OCI-LY1 (cell line): ENCODE data around the gene LCT.

Source experiments
- H2AFZ ChIP-seq: fragments of 200-600 bp; sonication (generic), shearing (Covaris generic); 2 replicates; pipeline ENCODE4 v1.6.0; 2014; ENCODE audit warnings: antibody characterized with exemption, mild to moderate bottlenecking, low read length
- H3F3A ChIP-seq: fragments of 200-600 bp; sonication (generic), shearing (Covaris generic); 2 replicates; pipeline ENCODE4 v1.6.0; 2014; ENCODE audit warnings: mild to moderate bottlenecking, antibody characterized with exemption, low read length, moderate library complexity; ENCODE audit not compliant: insufficient read depth
- H3K27ac ChIP-seq: fragments of 200-600 bp; sonication (generic); 2 replicates; pipeline ENCODE4 v1.5.1; 2014; ENCODE audit warnings: low read length, mixed run types, mild to moderate bottlenecking, low read depth; ENCODE audit not compliant: poor library complexity, severe bottlenecking
- H3K27me3 ChIP-seq: fragments of 200-600 bp; sonication (generic); 2 replicates; pipeline ENCODE4 v1.6.0; 2014; ENCODE audit warnings: antibody characterized with exemption, mild to moderate bottlenecking, low read length, moderate library complexity; ENCODE audit not compliant: insufficient read depth
- H3K36me3 ChIP-seq: fragments of 200-600 bp; sonication (generic); 2 replicates; pipeline ENCODE4 v1.6.1; 2014; ENCODE audit warnings: mild to moderate bottlenecking, antibody characterized with exemption, low read length, moderate library complexity, mixed read lengths; ENCODE audit not compliant: insufficient read depth
- H3K4me1 ChIP-seq: fragments of 200-600 bp; sonication (generic); 2 replicates; pipeline ENCODE4 v1.5.1; 2014; ENCODE audit warnings: mild to moderate bottlenecking, low read length, moderate library complexity; ENCODE audit not compliant: insufficient read depth, severe bottlenecking
- H3K4me2 ChIP-seq: fragments of 200-600 bp; sonication (generic), shearing (Covaris generic); 2 replicates; pipeline ENCODE4 v1.6.1; 2014; ENCODE audit warnings: low read length
- H3K4me3 ChIP-seq: fragments of 200-600 bp; sonication (generic); 2 replicates; pipeline ENCODE4 v1.5.1; 2014; ENCODE audit warnings: low read length, low read depth, mild to moderate bottlenecking, mixed read lengths; ENCODE audit not compliant: poor library complexity, severe bottlenecking
- H3K79me2 ChIP-seq: fragments of 200-600 bp; shearing (Covaris generic); 2 replicates; pipeline ENCODE4 v1.6.1; 2016; ENCODE audit warnings: mixed run types, low read length, mixed read lengths; ENCODE audit not compliant: insufficient read depth
- H3K9ac ChIP-seq: fragments of 200-600 bp; sonication (generic), shearing (Covaris generic); 2 replicates; pipeline ENCODE4 v1.6.1; 2014; ENCODE audit warnings: mild to moderate bottlenecking, low read length, mixed read lengths
- H3K9me2 ChIP-seq: fragments of 200-600 bp; sonication (generic), shearing (Covaris generic); 2 replicates; pipeline ENCODE4 v1.6.1; 2014; ENCODE audit warnings: low read depth, mild to moderate bottlenecking, low read length, mixed read lengths
- H3K9me3 ChIP-seq: fragments of 200-600 bp; shearing (Covaris generic); 2 replicates; pipeline ENCODE4 v1.6.1; 2014; ENCODE audit warnings: low read length, mixed read lengths
- H4K20me1 ChIP-seq: fragments of 200-600 bp; sonication (generic), shearing (Covaris generic); 2 replicates; pipeline ENCODE4 v1.6.0; 2016; ENCODE audit warnings: mild to moderate bottlenecking, low read length; ENCODE audit not compliant: insufficient read depth
- CTCF ChIP-seq: fragments of 200-600 bp; sonication (generic), shearing (Covaris generic); IDR thresholded peaks from 2 replicates; pipeline ENCODE4 v1.5.1; 2017; ENCODE audit warnings: mild to moderate bottlenecking, antibody characterized with exemption, low read length, moderate library complexity, mixed read lengths
- EZH2 ChIP-seq: fragments of 200-600 bp; sonication (generic), shearing (Covaris generic); IDR thresholded peaks from 2 replicates; pipeline ENCODE4 v1.8.0; 2017; ENCODE audit warnings: borderline replicate concordance, mixed run types, mild to moderate bottlenecking, antibody characterized with exemption, low read length, moderate library complexity, mixed read lengths

The LCT gene

GRCh38 chr2:135786823-135787222 is 50.2 kb downstream of the LCT start:
- peaks cover 48% of the 10 kb centered on the region for H3K36me3 ChIP-seq
- H3K9me3 ChIP-seq, result no peaks in the 10 kb centered on the region
- H3K9ac ChIP-seq, result no peak overlapping the region
- H3K79me2 ChIP-seq, result no peaks in the 10 kb centered on the region
- no peaks in the 10 kb centered on the region for H3K27me3 ChIP-seq
- H3K9me2 ChIP-seq, result no peaks in the 10 kb centered on the region
- H4K20me1 ChIP-seq, result no peaks in the 10 kb centered on the region
- TF ChIP-seq CTCF (no peak), EZH2 (no peak)
- H2AFZ ChIP-seq, result no peak overlapping the region
- H3K27ac ChIP-seq, result no peak overlapping the region
- no peak overlapping the region for H3K4me2 ChIP-seq
- no peaks in the 10 kb centered on the region for H3F3A ChIP-seq
- H3K4me3 ChIP-seq, result no peak overlapping the region
- H3K4me1 ChIP-seq, result peaks cover 24% of the 10 kb centered on the region

DNA sequence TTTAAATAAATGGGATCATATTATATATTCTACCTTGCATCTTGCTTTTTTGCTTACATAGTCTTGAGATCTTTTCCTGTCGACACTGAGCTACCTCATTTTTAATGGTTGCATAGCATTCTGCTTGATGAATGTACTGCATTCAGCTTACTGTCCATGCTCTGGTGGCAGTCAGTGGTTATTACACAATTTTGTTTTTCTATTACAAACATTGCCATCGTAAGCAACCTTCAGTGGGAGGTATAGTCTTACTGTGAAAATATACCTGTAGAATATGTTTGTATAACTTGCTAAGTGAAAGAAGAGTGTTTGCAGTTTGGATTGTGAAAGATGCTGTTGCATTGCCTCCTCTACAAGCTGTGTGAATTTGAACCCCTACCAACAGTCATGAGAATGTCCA is 52.0 kb downstream of the LCT start:
- H3K9me3 ChIP-seq, result no peaks in the 10 kb centered on the region
- H3K79me2 ChIP-seq, result no peaks in the 10 kb centered on the region
- no peak overlapping the region for H2AFZ ChIP-seq
- no peak overlapping the region for H3K9ac ChIP-seq
- H3K4me2 ChIP-seq, result no peak overlapping the region
- peaks cover 24% of the 10 kb centered on the region for H3K4me1 ChIP-seq
- H3K4me3 ChIP-seq, result no peak overlapping the region
- no peaks in the 10 kb centered on the region for H3K9me2 ChIP-seq
- H3K27ac ChIP-seq, result no peak overlapping the region
- no peaks in the 10 kb centered on the region for H3F3A ChIP-seq
- no peaks in the 10 kb centered on the region for H3K27me3 ChIP-seq
- peak; percentile 26; the same call in 1 of the 2 replicates for TF ChIP-seq CTCF
- TF ChIP-seq EZH2, result no peak
- H4K20me1 ChIP-seq, result no peaks in the 10 kb centered on the region
- peaks cover 66% of the 10 kb centered on the region for H3K36me3 ChIP-seq

DNA sequence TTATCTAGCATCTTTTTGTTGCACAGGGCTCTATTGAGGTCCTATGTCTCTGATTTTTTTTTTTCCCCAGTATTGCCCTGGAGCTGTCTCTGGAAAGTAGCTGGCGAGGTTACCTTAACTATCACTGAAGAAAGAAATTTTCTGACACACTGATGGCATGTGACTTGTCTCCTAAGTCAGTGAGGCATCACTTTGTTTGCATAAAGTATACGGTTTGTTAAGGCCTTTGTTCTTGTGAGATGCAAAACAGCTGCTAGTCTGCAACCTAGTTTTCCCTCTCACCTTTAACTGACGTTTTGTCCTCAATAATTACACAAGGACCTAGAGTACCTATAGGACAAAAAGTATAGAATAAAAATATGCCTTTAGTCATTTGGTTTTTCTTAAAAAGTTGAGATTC is 53.5 kb downstream of the LCT start:
- H3K9me2 ChIP-seq, result no peaks in the 10 kb centered on the region
- H3K27me3 ChIP-seq, result no peaks in the 10 kb centered on the region
- H3K4me1 ChIP-seq, result peaks cover 24% of the 10 kb centered on the region
- no peak overlapping the region for H2AFZ ChIP-seq
- H3K9me3 ChIP-seq, result no peaks in the 10 kb centered on the region
- no peaks in the 10 kb centered on the region for H4K20me1 ChIP-seq
- H3K4me2 ChIP-seq, result peak overlapping the region; percentile 6; the same call in 1 of the 2 replicates
- H3K79me2 ChIP-seq, result no peaks in the 10 kb centered on the region
- peaks cover 78% of the 10 kb centered on the region for H3K36me3 ChIP-seq
- H3K27ac ChIP-seq, result peak overlapping the region; percentile 82
- peak overlapping the region; percentile 4; the same call in 1 of the 2 replicates for H3K9ac ChIP-seq
- H3K4me3 ChIP-seq, result no peak overlapping the region
- no peak for TF ChIP-seq CTCF
- TF ChIP-seq EZH2, result no peak
- H3F3A ChIP-seq, result no peaks in the 10 kb centered on the region
